Smooth muscle cell (in vitro differentiated cells): Measurements from ENCODE around the gene SHB. TPM values are rescaled to one million over a fixed set of nuclear protein-coding genes. Genes with fewer than 3 reads are reported as not detected.
A peak's percentile ranks its signal among the peaks of the same experiment; 100 is the strongest.

Experiments
- DNase-seq: peaks from one replicate; lab custom pipeline; 2025; ENCODE audit not compliant: unreplicated experiment; lab: John Stamatoyannopoulos, UW
- H2AFZ ChIP-seq: fragments of 200-600 bp; sonication (generic); 2 replicates; pipeline ENCODE4 v1.6.0; 2016; ENCODE audit warnings: antibody characterized with exemption, low read depth, mild to moderate bottlenecking
- H3F3A ChIP-seq: fragments of 200-600 bp; sonication (generic); 2 replicates; pipeline ENCODE4 v1.6.0; 2017; ENCODE audit warnings: antibody characterized with exemption, low read depth
- H3K27ac ChIP-seq: fragments of 200-600 bp; sonication (generic); 2 replicates; pipeline ENCODE4 v1.5.1; 2016; ENCODE audit warnings: low read depth, mild to moderate bottlenecking
- H3K27me3 ChIP-seq: fragments of 200-600 bp; sonication (generic); 2 replicates; pipeline ENCODE4 v1.6.1; 2016; ENCODE audit warnings: low read depth, mild to moderate bottlenecking
- H3K36me3 ChIP-seq: fragments of 200-600 bp; sonication (generic); 2 replicates; pipeline ENCODE4 v1.5.1; 2016; ENCODE audit warnings: low read depth
- H3K4me1 ChIP-seq: fragments of 200-600 bp; sonication (generic); 2 replicates; pipeline ENCODE4 v1.5.1; 2016; ENCODE audit warnings: low read depth
- H3K4me2 ChIP-seq: fragments of 200-600 bp; sonication (generic); 2 replicates; pipeline ENCODE4 v1.6.0; 2016; ENCODE audit warnings: mild to moderate bottlenecking
- H3K4me3 ChIP-seq: fragments of 200-600 bp; sonication (generic); 2 replicates; pipeline ENCODE4 v1.5.1; 2016; ENCODE audit warnings: mild to moderate bottlenecking
- H3K79me2 ChIP-seq: fragments of 200-600 bp; sonication (generic); 2 replicates; pipeline ENCODE4 v1.6.0; 2016; ENCODE audit warnings: low read depth, mild to moderate bottlenecking
- H3K9ac ChIP-seq: fragments of 200-600 bp; sonication (generic); 2 replicates; pipeline ENCODE4 v1.6.0; 2016; ENCODE audit warnings: low read depth
- H3K9me3 ChIP-seq: fragments of 200-600 bp; sonication (generic); replicated peaks from 2 replicates; pipeline ENCODE4 v1.5.1; 2016; ENCODE audit warnings: low read depth
- H4K20me1 ChIP-seq: fragments of 200-600 bp; sonication (generic); 2 replicates; pipeline ENCODE4 v1.6.0; 2016; ENCODE audit warnings: low read depth
- CTCF ChIP-seq: fragments of 200-600 bp; sonication (generic); IDR thresholded peaks from 2 replicates; pipeline ENCODE4 v1.5.1; 2017; ENCODE audit warnings: borderline replicate concordance, mild to moderate bottlenecking, antibody characterized with exemption; ENCODE audit not compliant: insufficient read depth, poor library complexity, severe bottlenecking
- WGBS: methylation state at CpG from one replicate; pipeline ENCODE4 v1.1.7; 2016; ENCODE audit warnings: low lambda C conversion rate; 5-methylcytosine and 5-hydroxymethylcytosine counted together
- polyA plus RNA-seq: library from polyadenylated mRNA; unstranded; fragments of >200 nt; fragmentation: Nextera tagmentation; extraction: Ambion mirVana; gene quantifications from 2 replicates; pipeline ENCODE4 v1.2.1, GENCODE V29; 2016
- total RNA-seq: library from RNA; depleted of rRNA; stranded (reverse); fragments of >200 nt; gene quantifications from 2 replicates; pipeline ENCODE4 v1.2.3, GENCODE V29; 2014

Gene SHB
- total and polyA plus RNA-seq, 2 experiments from 2014 or later, result 16.4 to 32.4 TPM

- peaks cover 14% of the 10 kb centered on the region for H3F3A ChIP-seq
- H3K4me3 ChIP-seq, result no peak overlapping the region
- H3K9me3 ChIP-seq, result no peaks in the 10 kb centered on the region
- no peak for DNase-seq
- peaks cover 95% of the 10 kb centered on the region for H4K20me1 ChIP-seq
- H3K79me2 ChIP-seq, result peaks cover 91% of the 10 kb centered on the region
- H3K27me3 ChIP-seq, result no peaks in the 10 kb centered on the region
- TF ChIP-seq CTCF, result no peak
- peak overlapping the region; percentile 72 for H3K27ac ChIP-seq
- WGBS, result 45% methylated on average over 7 of the region's 7 CpGs
- no peaks in the 10 kb centered on the region for H3K36me3 ChIP-seq
- no peak overlapping the region for H2AFZ ChIP-seq
- no peak overlapping the region for H3K9ac ChIP-seq
- peaks cover 39% of the 10 kb centered on the region for H3K4me1 ChIP-seq
- H3K4me2 ChIP-seq, result peak overlapping the region; percentile 60
Measured at GRCh38 chr9:38057416-38058195, 11.4 kb downstream of the SHB start.

- Histone ChIP-seq H3F3A (peaks cover 8% of the 10 kb centered on the region), H3K9me3 (no peaks in the 10 kb centered on the region), H3K27ac (peak overlapping the region; percentile 48), H3K36me3 (no peaks in the 10 kb centered on the region), H2AFZ (no peak overlapping the region), H3K4me2 (peak overlapping the region; percentile 44), H3K27me3 (no peaks in the 10 kb centered on the region), H3K79me2 (peaks cover 94% of the 10 kb centered on the region), H3K9ac (no peak overlapping the region), H3K4me3 (no peak overlapping the region), H3K4me1 (peaks cover 28% of the 10 kb centered on the region), H4K20me1 (peaks cover 84% of the 10 kb centered on the region)
- 93% methylated on average over 3 of the region's 3 CpGs for WGBS
- DNase-seq, result no peak
- TF ChIP-seq CTCF, result no peak
Measured at GRCh38 chr9:38054653-38055052, 14.4 kb downstream of the SHB start.

GRCh38 chr9:38053697-38054461 is 15.1 kb downstream of the SHB start:
- 97% methylated on average over 3 of the region's 3 CpGs for WGBS
- H3F3A ChIP-seq, result peaks cover 13% of the 10 kb centered on the region
- TF ChIP-seq CTCF, result no peak

More at GRCh38 chr9:38053697-38054461, 15.1 kb downstream of the SHB start:
- Histone ChIP-seq H3K27ac (no peak overlapping the region), H4K20me1 (peaks cover 78% of the 10 kb centered on the region), H3K27me3 (no peaks in the 10 kb centered on the region), H3K36me3 (no peaks in the 10 kb centered on the region), H3K4me2 (no peak overlapping the region), H3K4me1 (peaks cover 22% of the 10 kb centered on the region), H3K4me3 (no peak overlapping the region), H2AFZ (no peak overlapping the region), H3K9me3 (no peaks in the 10 kb centered on the region), H3K9ac (no peak overlapping the region), H3K79me2 (peaks cover 95% of the 10 kb centered on the region)
- no peak for DNase-seq
